NB4 (cell line): ENCODE results near the gene F7.

Source experiments
- CTCF ChIP-seq: IDR thresholded peaks from one replicate; pipeline ENCODE4 v1.5.1; 2012; ENCODE audit warnings: low read depth, low read length
- MAX ChIP-seq: IDR thresholded peaks from 2 replicates; pipeline ENCODE4 v1.6.1; 2011; ENCODE audit warnings: low read depth, low read length
- MYC ChIP-seq: IDR thresholded peaks from 2 replicates; pipeline ENCODE4 v1.6.1; 2011; ENCODE audit warnings: low read depth, low read length
- POLR2A ChIP-seq: IDR thresholded peaks from 2 replicates; pipeline ENCODE4 v1.6.1; 2011; ENCODE audit warnings: mild to moderate bottlenecking; ENCODE audit not compliant: insufficient read length; ENCODE audit errors: extremely low read depth

- no peak for TF ChIP-seq CTCF
- no peak for TF ChIP-seq MAX
- TF ChIP-seq POLR2A = no peak
- TF ChIP-seq MYC = no peak
These were observed 50.5 kb downstream of the F7 start for GRCh38 chr13:113155982-113156655.
